GM21515 (cell line): ENCODE measurements around the gene ARFGEF2.
"Not testable (repeated sequence)": the region's sequence is repeated elsewhere in the genome, so short reads cannot be mapped to it uniquely, and the experiment has no call there.

ENCODE experiments used
- ATAC-seq: cut with Tn5 transposase; IDR thresholded peaks from one replicate; pipeline ENCODE4 v1.9.1; 2021; ENCODE audit not compliant: unreplicated experiment

ARFGEF2 gene

DNA sequence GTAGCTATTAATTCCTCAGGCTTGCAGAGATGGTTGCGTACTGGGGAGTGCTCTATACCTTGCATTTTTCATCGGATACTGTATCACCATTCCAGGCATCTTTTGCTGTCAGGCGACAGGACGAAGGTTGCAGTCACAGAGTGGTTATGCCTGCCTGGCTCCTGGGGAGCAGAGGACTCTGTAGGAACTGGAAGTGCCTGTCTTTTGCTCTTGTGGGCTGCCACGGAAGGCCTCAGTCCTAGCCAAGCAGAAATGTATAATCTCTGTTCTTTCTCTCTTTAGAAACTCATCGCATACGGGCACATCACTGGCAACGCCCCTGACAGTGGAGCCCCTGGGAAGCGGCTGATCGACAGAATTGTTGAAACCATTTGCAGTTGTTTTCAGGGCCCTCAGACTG is 29.5 kb downstream of the ARFGEF2 start:
- no peak for ATAC-seq

DNA sequence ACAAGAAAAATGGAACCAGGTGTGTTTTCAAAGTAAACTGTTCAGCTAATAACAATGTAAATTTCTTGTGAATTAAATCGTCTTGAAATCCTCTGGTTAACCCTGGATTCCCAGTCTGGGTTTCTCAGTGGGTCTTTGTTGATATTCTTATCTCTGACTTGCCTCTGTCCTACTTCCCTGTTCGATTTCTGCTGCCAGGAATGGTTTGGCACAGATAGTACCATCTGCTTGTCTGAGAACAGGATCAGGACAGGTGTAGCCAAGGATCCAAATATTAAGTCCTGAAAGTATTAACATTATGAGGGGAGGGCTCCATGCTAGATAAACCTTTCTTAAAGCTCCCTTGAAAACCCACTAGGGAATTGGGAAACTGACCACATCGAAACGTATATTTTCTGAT is 30.1 kb downstream of the ARFGEF2 start:
- no peak for ATAC-seq

- ATAC-seq, result no peak
These were observed 31.1 kb downstream of the ARFGEF2 start for GRCh38 chr20:48952656-48953055.

- ATAC-seq, result no peak
These were observed 32.1 kb downstream of the ARFGEF2 start for GRCh38 chr20:48953653-48954052.

DNA sequence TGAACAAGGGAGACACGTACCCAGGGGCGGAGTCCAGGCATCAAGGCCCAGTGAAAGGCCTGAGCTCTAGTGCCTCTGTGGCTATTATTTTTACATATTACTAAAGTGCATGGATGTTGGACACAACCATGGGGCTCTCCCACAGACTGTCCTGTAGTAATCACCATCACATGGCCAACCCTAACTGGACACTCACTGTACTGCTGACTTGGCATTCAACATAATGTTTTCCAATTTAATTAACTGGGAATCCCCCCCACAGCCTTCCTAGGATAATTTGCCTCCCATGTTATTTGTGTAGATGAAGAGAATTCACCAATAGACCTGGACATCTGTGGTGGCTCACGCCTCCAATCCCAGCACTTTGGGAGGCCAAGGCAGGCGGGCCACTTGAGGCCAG is 34.5 kb downstream of the ARFGEF2 start:
- no peak for ATAC-seq

DNA sequence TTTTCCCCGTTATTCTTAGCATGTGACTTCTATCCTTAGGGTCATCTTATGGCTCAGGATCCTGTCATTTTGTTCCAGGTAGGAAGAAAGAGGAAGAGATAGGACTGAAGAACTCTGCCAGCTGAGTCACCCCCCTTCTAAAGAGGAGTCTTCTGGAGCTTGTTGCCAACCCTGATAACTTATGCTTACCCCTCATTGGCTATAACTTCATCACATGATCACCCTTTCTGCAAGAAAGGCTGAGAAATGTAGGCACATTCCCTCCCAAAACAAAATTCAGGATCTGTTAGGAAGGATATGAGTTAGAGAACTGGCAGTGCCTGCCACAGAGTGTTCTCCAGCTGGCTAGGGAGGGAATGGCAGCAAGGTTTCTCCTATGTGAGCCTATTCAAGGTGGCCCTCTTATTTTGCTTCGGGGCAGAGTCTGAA is 35.6 kb downstream of the ARFGEF2 start:
- no peak for ATAC-seq

DNA sequence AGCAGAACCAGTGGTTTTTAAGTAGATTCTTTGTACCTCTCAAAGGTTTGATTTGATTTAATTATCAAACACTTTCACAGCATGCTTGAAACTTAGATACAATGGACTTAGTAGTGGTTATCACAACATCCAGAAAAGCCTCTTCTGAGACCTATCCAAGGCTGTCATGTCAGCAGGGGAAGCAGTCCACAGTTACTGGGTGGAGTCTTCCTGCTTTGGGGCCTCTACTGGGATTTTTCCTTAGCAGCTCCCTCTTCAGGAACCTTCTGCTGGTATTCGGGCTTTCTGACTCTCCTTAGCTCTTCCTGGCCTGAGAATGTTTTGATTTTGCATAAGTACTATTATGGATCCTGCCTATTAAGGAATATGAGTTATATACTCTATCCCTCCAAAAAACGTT is 36.0 kb downstream of the ARFGEF2 start:
- ATAC-seq, result no peak

GRCh38 chr20:48958743-48959142 is 37.2 kb downstream of the ARFGEF2 start:
- ATAC-seq, result no peak

- no peak for ATAC-seq
These were observed 38.5 kb downstream of the ARFGEF2 start for GRCh38 chr20:48959899-48960550.

- no peak for ATAC-seq
These were observed 40.9 kb downstream of the ARFGEF2 start for GRCh38 chr20:48962421-48962820.

- no peak for ATAC-seq
These were observed 41.7 kb downstream of the ARFGEF2 start for GRCh38 chr20:48962976-48963771.

- ATAC-seq, result no peak
These were observed 43.8 kb downstream of the ARFGEF2 start for GRCh38 chr20:48965189-48965910.

DNA sequence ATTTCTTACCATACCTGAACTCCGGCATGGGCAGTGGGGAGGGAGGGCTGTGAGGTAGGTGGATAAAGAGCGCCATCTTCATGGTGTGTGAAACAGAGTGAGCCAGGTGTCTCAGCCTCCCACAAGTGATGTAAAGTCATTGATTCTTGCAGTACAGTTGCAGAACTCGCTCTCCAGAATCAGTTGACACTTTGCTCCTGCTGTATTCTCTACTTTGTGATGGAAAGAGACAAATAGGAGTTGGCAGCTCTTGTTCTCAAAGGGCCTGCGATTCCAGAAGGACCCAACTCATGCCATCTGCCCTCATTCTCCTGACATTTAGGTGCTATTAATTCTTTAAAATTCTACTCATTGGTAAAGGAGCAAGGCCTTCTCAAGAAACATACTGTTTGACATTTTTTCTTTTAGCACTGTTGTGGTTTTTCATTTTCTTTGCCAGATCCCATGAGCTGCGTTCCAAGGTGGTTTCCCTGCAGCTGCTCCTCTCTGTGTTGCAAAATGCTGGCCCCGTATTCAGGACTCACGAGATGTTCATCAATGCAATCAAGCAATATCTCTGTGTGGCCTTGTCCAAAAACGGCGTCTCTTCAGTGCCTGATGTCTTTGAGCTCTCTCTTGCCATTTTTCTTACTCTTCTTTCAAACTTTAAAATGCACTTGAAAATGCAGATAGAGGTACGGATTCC is 49.3 kb downstream of the ARFGEF2 start:
- ATAC-seq, result no peak

- no peak for ATAC-seq
These were observed 50.4 kb downstream of the ARFGEF2 start for GRCh38 chr20:48971956-48972355.

DNA sequence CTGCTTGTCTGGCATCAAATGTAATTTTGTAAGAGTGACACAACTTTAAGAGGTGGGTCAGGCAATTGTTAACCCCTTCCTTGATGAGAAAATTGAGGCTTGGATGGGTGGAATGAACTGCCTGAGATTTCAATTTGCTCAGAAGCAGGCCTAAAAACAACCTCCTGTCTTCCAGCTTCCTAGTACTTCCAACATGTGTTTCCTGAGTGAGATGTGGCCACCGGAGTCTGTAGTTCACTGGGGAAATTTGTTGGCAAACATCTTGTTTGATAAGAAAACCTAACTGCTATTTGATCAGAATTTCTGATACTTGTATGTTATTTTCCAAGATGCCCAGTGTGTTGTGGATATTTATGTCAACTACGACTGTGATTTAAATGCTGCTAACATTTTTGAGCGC is 51.3 kb downstream of the ARFGEF2 start:
- no peak for ATAC-seq

DNA sequence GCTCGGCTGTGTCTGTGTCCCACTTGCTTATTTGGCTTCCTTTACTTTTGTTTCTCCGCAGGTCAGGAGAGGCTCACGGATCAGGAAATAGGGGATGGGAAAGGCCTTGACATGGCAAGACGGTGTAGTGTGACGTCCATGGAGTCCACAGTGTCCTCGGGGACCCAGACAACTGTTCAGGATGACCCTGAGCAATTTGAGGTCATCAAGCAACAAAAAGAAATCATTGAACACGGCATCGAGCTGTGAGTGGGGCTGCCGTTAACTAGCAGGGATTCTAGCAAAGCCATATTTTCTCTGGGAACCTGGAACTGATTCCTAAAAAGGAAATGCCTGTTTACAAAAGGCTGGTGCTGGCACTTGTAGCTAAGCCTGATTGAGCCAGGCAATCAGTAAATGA is 54.4 kb downstream of the ARFGEF2 start:
- ATAC-seq, result no peak

- not testable (repeated sequence) for ATAC-seq
These were observed 58.5 kb downstream of the ARFGEF2 start for GRCh38 chr20:48979980-48980379.

DNA sequence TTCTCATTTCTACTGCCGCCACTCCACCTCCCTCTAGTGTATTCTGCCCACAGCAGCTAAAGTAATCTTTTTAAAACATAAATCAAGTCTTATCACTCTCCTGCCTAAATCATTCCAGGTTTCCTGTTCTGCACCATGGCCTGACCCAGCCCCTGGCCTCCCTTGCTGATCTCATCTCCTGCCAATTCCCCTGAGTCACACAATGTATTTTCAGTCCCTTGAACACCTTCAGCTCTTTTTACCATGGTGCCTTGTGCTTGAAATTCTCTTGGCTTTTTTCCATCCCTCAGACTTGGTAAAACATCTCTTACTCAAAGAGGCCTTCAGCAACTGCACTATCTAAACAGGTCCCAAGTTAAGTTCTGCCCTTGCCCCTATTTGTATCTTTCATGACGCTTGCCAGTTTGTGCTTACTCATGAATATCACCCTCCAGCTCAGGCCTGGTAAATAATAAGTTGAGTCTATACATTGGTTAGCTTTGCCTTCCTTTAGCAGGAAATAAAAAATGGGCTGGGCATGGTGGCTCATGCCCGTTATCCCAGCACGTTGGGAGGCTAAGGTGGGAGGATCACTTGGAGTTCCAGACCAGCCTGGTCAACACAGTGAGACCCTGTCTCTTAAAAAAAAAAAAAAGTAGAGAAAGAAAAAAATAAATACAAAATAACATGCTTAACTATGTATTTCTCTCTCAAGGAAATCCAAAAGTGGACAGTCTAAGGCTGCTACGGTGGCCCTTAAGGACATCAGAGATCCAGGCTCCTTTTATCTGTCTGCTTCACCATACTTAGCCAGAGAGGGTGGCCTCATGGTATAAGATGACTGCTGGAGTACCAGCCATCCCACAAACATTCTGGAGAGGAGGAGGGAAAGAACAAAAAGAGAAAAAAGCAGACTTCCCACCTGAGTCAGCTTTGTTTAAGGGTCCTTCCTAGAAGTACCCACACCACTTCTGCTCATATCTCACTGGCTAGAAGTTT is 62.2 kb downstream of the ARFGEF2 start:
- ATAC-seq, result no peak

- no peak for ATAC-seq
These were observed 63.2 kb downstream of the ARFGEF2 start for GRCh38 chr20:48984575-48985219.

- no peak for ATAC-seq
These were observed 65.4 kb downstream of the ARFGEF2 start for GRCh38 chr20:48986899-48987298.
